Measurements from ENCODE around the gene FERMT3.

Gene FERMT3

DNA sequence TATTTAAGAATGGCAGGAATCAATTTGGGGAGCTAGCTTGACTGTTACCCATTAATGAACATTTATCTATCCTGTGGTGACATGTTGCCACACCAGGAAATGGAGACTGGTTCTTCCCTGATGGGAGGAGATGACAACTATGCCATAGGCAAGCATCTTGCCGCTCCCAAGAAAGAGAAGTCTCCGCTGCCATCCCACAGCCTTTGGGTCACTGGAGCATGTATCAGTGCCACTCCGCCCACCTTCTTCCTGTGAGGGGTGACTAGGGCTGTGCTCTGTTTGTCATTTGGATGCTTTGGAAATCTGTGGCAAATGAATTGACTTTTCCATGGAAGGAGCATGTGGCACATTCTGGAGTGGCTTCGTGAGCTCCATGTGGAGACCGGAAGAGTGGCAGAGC is 14.1 kb upstream of the FERMT3 start:
- TF ChIP-seq ZFX (IDR thresholded peaks at IDR 0.05; ENCODE audit: borderline replicate concordance), result no peak
- TF ChIP-seq, protein P1, sequence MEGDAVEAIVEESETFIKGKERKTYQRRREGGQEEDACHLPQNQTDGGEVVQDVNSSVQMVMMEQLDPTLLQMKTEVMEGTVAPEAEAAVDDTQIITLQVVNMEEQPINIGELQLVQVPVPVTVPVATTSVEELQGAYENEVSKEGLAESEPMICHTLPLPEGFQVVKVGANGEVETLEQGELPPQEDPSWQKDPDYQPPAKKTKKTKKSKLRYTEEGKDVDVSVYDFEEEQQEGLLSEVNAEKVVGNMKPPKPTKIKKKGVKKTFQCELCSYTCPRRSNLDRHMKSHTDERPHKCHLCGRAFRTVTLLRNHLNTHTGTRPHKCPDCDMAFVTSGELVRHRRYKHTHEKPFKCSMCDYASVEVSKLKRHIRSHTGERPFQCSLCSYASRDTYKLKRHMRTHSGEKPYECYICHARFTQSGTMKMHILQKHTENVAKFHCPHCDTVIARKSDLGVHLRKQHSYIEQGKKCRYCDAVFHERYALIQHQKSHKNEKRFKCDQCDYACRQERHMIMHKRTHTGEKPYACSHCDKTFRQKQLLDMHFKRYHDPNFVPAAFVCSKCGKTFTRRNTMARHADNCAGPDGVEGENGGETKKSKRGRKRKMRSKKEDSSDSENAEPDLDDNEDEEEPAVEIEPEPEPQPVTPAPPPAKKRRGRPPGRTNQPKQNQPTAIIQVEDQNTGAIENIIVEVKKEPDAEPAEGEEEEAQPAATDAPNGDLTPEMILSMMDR (IDR thresholded peaks at IDR 0.05), result no peak
- no peak overlapping the region for H3K27ac ChIP-seq

DNA sequence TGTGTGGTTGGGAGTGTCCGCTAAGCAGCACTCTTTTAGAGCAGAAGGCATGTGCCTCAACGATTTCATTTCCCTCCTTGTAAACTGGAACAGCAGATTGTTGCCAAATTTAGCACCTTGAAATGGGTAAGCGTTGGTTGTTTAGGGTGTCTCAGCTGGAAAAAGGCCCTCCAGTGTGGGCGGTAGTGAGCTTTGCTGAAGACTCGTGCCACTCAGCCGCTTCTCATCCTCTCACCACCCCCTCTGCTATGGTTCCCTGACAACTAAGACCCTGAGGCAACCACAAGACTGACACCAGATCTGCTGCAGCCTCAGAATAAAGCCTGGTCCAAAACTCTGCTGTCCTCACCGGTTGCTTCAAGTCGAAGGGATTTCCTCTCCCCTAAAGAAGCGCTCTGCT is 9.9 kb upstream of the FERMT3 start:
- TF ChIP-seq, protein P1 (IDR thresholded peaks at IDR 0.05), result no peak
- TF ChIP-seq ZFX (IDR thresholded peaks at IDR 0.05; ENCODE audit: borderline replicate concordance), result no peak
- H3K27ac ChIP-seq, result no peak overlapping the region

DNA sequence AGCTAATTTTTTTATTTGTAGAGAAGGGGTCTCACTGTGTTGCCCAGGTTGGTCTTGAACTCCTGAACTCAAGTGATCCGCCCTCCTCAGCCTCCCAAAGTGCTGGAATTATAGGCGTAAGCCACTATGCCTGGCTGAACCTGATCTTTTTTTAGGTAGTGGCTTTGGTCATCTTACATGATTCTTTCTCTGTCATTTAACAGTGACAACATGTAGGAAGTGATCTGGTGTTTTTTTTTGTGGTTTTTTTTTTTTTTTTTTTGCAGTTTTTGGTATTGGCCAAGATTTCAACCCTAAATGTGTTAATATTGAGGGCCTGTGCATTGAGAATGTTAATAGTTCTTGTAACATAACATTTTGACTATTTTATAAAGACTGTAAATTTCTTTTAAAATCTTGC is 8.0 kb upstream of the FERMT3 start:
- TF ChIP-seq, protein P1 (IDR thresholded peaks at IDR 0.05), result no peak
- no peak for TF ChIP-seq ZFX (IDR thresholded peaks at IDR 0.05; ENCODE audit: borderline replicate concordance)
- no peak overlapping the region for H3K27ac ChIP-seq

DNA sequence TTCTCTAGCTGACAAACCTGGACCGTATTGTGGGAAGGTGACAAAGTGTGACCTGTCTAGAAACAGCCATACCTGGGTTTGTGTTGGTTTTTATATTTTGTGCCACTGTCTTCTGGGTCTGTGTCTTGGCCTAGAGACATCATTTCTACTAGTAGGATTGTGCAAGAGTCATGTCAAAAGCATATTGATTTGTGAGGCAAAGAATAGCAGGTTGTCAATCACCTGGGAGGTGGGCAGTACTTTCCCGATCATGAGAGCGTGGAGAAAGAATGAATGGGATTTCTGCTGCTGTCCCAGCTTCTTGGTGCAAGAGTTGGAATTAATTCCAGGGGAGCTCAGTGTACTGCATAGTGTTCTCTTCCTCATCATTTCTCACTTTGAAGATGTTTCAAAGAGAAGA is 5.0 kb upstream of the FERMT3 start:
- H3K27ac ChIP-seq, result 0 out of 2 replicates have a peak overlapping the region, but pooled peaks have one; percentile 12
- TF ChIP-seq ZFX (IDR thresholded peaks at IDR 0.05; ENCODE audit: borderline replicate concordance), result no peak
- TF ChIP-seq, protein P1 (IDR thresholded peaks at IDR 0.05), result no peak

DNA sequence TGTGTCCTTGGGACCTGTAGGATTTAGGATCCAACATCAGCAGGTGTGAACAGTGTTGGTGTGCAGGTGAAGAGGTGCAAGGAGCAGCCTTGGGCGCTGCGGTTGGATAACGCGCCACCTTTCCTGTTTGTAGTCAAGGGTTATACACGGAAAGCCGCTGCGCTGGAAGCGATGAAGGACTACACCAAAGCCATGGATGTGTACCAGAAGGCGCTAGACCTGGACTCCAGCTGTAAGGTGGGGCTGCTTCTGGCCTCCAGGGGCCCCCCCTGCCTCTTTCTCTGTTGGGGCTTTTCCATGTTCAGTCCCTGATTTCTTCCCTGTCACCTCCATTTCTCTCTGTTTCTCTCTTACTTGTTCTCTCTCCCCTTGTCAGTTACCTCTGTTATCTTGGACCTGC is 3.5 kb upstream of the FERMT3 start:
- peak overlapping the region; percentile 40; the same call in 1 of the 2 replicates for H3K27ac ChIP-seq
- TF ChIP-seq, protein P1 (IDR thresholded peaks at IDR 0.05), result no peak
- no peak for TF ChIP-seq ZFX (IDR thresholded peaks at IDR 0.05; ENCODE audit: borderline replicate concordance)

DNA sequence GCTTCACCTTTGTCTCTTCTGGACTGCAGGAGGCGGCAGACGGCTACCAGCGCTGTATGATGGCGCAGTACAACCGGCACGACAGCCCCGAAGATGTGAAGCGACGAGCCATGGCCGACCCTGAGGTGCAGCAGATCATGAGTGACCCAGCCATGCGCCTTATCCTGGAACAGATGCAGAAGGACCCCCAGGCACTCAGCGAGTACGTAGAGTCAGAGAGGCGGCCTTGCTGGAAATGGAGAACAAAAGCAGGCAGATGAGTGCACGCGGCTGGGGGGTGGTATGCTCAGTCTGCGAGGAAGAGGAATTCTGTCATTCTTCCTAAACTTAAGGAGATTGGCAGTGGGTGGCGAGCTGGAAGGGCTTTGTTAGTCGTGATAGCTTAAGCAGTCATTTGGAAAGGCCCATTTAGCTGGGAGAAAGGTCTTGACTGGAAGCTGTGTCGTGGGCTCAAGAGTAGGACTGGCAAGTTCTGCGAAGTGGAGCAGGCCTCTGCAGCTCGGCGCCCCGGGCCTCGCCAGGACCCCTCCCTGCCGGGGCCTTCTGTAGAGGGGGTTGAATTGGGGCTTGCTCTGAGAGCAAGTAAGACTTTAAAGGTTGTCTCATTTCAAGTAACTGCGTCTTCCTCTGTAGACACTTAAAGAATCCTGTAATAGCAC is 3.0 kb upstream of the FERMT3 start:
- TF ChIP-seq, protein P1 (IDR thresholded peaks at IDR 0.05), result no peak
- no peak for TF ChIP-seq ZFX (IDR thresholded peaks at IDR 0.05; ENCODE audit: borderline replicate concordance)
- peak overlapping the region; percentile 40 for H3K27ac ChIP-seq

DNA sequence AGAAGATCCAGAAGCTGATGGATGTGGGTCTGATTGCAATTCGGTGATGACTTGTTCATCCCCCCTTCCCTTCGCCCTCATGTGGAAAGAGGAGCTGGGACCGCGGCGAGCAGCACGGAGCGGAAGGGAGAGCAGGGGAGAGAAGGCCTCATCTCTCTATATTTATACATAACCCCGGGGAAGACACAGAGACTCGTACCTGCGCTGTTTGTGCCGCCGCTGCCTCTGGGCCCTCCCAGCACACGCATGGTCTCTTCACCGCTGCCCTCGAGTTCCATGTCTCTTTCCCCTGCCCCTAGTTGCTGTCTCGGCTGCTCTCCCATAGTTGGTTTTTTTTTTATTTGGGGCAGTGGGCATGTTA is 2.5 kb upstream of the FERMT3 start:
- peak overlapping the region; percentile 40 for H3K27ac ChIP-seq
- TF ChIP-seq, protein P1 (IDR thresholded peaks at IDR 0.05), result no peak
- no peak for TF ChIP-seq ZFX (IDR thresholded peaks at IDR 0.05; ENCODE audit: borderline replicate concordance)
